Testis (tissue), 3 donors: ENCODE results near the gene TMEM92. TPM values are rescaled to one million over a fixed set of nuclear protein-coding genes. Genes with fewer than 3 reads are reported as not detected.

Source experiments
- DNase-seq: peaks from one replicate; pipeline ENCODE4 v3.0.0-alpha.2; 2019
- H3K27ac ChIP-seq, 2 donors: fragments of 200-600 bp; sonication (generic); one replicate each; pipeline ENCODE4 v1.5.1; 2019
- H3K27me3 ChIP-seq: fragments of 200-600 bp; sonication (generic); one replicate; pipeline ENCODE4 v1.5.1; 2019
- H3K36me3 ChIP-seq: fragments of 200-600 bp; sonication (generic); one replicate; pipeline ENCODE4 v1.5.1; 2017; ENCODE audit warnings: low read depth; ENCODE audit errors: missing control alignments
- H3K4me1 ChIP-seq: fragments of 200-600 bp; sonication (generic); one replicate; pipeline ENCODE4 v1.5.1; 2019
- H3K4me3 ChIP-seq, 2 donors: fragments of 200-600 bp; sonication (generic); one replicate each; pipeline ENCODE4 v1.5.1; 2017 to 2019
- H3K9me3 ChIP-seq: fragments of 200-600 bp; sonication (generic); one replicate; pipeline ENCODE4 v1.5.1; 2017
- POLR2A ChIP-seq: fragments of 450-650 bp; IDR thresholded peaks from one replicate; pipeline ENCODE4 v1.6.1; 2017; ENCODE audit warnings: antibody characterized with exemption, mild to moderate bottlenecking, moderate library complexity
- WGBS, 2 donors: methylation state at CpG; one replicate each; pipeline ENCODE4 v1.1.5; 2018; 5-methylcytosine and 5-hydroxymethylcytosine counted together
- intact Hi-C: fragments of 100-400 bp; cut with DNase I; formaldehyde crosslinking; loops from one replicate; pipeline ENCODE4 v1.15.1; 2023; ENCODE audit warnings: low total_unique reads
- polyA plus RNA-seq: library from polyadenylated mRNA; stranded (reverse); fragments of 350-450 nt; fragmentation: Illumina TruSeq; extraction: RNeasy Lipid Tissue Mini Kit (QIAGEN cat#74804); gene quantifications from one replicate; pipeline ENCODE4 v1.2.3, GENCODE V29; 2014; ENCODE audit warnings: low read depth, low replicate concordance; ENCODE audit not compliant: insufficient read depth
- total RNA-seq, 2 donors: library from RNA; depleted of rRNA; stranded (reverse); fragments of >200 nt; gene quantifications; one replicate each; pipeline ENCODE4 v1.2.3, GENCODE V29; 2016
- TF ChIP-seq, protein P1 (sequence below), 3 experiments: fragments of 450-650 bp in 2 of 3; fragments of 200-600 bp in 1 of 3; sonication (generic) in 1 of 3; IDR thresholded peaks; one replicate each; pipeline ENCODE4 v1.5.1; 2016 to 2019; ENCODE audit warnings: antibody characterized with exemption in 3 of 3, mild to moderate bottlenecking in 2 of 3, moderate library complexity in 1 of 3

Gene TMEM92
- total and polyA plus RNA-seq, 3 donors from 2014 or later = 0.44 to 1.5 (median 0.93) TPM

DNA sequence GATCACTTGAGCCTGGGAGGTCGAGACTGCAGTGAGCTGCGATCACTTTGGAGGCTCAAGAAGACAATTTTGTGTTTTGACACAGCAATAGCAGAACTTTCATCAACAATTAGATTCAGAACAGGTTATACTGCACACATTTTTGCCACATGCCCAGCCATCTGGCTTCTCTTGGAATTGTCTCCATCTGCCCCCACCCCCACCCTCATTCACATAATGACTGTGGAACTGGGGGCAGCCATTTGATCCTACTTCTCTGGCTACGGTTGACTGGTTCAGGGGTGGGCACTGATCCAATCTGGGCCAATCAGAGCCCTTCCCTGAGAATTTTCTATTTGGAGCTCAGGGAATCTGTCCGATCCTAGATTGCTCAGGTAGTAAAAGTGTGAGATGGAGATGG, 14.0 kb downstream of the TMEM92 start:
- no peak overlapping the region for H3K4me3 ChIP-seq
- no peak for DNase-seq
- WGBS, 2 donors = 92 to 95% methylated on average over 4 of the region's 4 CpGs
- no peak overlapping the region for H3K27ac ChIP-seq
- intact Hi-C loops = no loop called here
- no peaks in the 10 kb centered on the region for H3K9me3 ChIP-seq
- TF ChIP-seq, protein P1, sequence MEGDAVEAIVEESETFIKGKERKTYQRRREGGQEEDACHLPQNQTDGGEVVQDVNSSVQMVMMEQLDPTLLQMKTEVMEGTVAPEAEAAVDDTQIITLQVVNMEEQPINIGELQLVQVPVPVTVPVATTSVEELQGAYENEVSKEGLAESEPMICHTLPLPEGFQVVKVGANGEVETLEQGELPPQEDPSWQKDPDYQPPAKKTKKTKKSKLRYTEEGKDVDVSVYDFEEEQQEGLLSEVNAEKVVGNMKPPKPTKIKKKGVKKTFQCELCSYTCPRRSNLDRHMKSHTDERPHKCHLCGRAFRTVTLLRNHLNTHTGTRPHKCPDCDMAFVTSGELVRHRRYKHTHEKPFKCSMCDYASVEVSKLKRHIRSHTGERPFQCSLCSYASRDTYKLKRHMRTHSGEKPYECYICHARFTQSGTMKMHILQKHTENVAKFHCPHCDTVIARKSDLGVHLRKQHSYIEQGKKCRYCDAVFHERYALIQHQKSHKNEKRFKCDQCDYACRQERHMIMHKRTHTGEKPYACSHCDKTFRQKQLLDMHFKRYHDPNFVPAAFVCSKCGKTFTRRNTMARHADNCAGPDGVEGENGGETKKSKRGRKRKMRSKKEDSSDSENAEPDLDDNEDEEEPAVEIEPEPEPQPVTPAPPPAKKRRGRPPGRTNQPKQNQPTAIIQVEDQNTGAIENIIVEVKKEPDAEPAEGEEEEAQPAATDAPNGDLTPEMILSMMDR (IDR thresholded peaks at IDR 0.05) = no peak
- TF ChIP-seq POLR2A = no peak
- no peaks in the 10 kb centered on the region for H3K27me3 ChIP-seq
- no peaks in the 10 kb centered on the region for H3K36me3 ChIP-seq
- no peaks in the 10 kb centered on the region for H3K4me1 ChIP-seq

DNA sequence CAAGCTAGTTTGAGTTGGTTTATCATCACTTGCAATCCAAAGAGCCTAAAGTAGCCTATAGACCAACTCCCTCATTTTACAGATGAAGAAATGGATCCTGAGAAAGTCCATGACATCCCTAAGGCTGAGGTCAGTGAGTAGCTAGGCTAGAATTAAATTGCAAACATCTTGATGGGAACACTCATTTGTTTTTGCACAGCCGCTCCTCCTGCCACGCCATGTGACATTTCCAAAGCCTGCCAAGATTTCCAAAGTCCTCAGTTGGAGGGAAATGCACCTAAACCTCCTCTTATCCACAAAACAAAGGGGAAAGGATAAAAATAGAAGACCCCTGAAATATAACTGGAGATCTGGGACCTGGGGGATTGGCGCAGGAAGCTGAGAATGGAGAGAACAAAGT, 15.0 kb downstream of the TMEM92 start:
- WGBS, 2 donors = 87 to 88% methylated on average over 3 of the region's 3 CpGs
- DNase-seq = no peak
- H3K9me3 ChIP-seq = no peaks in the 10 kb centered on the region
- H3K27ac ChIP-seq = peak overlapping the region in 1 of 2 donors; percentile 73
- no peak overlapping the region for H3K4me3 ChIP-seq
- no peaks in the 10 kb centered on the region for H3K36me3 ChIP-seq
- no peak for TF ChIP-seq POLR2A
- TF ChIP-seq, protein P1 (IDR thresholded peaks at IDR 0.05) = no peak
- no peaks in the 10 kb centered on the region for H3K4me1 ChIP-seq
- intact Hi-C loops = no loop called here
- H3K27me3 ChIP-seq = no peaks in the 10 kb centered on the region

DNA sequence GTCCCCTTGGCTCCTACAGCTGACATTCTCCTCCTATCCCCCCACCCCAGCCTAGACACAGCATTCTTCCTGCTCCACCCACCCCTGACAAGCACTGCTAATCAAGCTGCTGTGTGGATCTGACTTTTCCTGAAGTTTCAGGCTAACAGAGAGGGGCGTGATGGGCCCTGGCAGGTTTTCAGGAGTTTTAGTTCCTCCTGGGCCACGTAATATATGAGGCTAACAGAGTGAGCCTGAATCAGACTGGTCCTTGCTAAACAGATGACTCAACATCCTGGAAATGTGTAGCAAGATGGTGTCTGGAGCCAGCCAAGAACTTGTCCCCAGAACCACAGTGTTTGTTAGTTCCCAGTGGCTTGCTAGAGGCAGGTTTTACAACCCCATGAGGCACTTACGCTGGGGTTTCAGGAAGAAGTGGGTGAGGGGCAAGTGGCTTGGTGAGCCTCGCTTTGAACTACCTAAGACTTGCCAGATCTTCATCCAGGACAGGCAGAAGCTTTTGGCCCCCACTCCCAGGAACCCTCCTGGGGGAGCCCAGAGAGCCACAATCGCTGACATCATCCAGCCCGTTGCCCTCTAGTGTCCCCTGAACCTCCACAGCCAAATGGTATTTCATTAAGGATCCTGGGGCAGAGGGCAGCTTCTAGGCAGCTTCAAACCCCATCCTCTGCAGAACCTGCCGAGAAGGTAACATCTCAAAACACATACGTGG, 15.9 kb downstream of the TMEM92 start:
- no peaks in the 10 kb centered on the region for H3K27me3 ChIP-seq
- WGBS, 2 donors = 48 to 58% methylated on average over 6 to 8 of the region's 8 CpGs
- no peak overlapping the region for H3K4me3 ChIP-seq
- H3K36me3 ChIP-seq = no peaks in the 10 kb centered on the region
- TF ChIP-seq POLR2A = no peak
- TF ChIP-seq, protein P1 (IDR thresholded peaks at IDR 0.05) = no peak
- intact Hi-C loops = no loop called here
- peak overlapping the region; percentile 42 to 73 for H3K27ac ChIP-seq
- peak; percentile 58 for DNase-seq
- no peaks in the 10 kb centered on the region for H3K4me1 ChIP-seq
- no peaks in the 10 kb centered on the region for H3K9me3 ChIP-seq

DNA sequence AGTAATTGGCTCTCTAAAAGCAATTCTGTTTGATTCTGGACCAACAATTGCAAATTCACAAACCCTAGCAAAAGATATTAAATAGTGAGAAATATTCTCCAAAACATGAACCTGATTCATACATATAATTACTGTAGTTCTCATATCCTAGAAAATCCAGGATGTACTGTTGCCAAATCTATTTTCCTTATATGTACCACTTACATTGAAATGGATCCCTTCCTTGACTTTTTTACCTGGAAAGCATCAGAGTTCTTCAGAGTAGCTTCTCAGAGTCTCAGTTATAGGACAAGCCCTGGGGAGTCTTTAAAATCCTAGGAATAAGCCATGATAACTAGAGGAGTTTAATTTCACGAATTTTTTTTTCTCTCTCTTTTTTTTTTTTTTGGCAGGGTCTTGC, 16.7 kb downstream of the TMEM92 start:
- intact Hi-C loops = no loop called here
- TF ChIP-seq, protein P1 (IDR thresholded peaks at IDR 0.05) = no peak
- no peak for TF ChIP-seq POLR2A
- 28 to 41% methylated on average over 1 of the region's 1 CpG for WGBS, 2 donors
- H3K4me1 ChIP-seq = no peaks in the 10 kb centered on the region
- H3K9me3 ChIP-seq = no peaks in the 10 kb centered on the region
- H3K36me3 ChIP-seq = no peaks in the 10 kb centered on the region
- H3K4me3 ChIP-seq = no peak overlapping the region
- no peak for DNase-seq
- no peaks in the 10 kb centered on the region for H3K27me3 ChIP-seq
- no peak overlapping the region for H3K27ac ChIP-seq

DNA sequence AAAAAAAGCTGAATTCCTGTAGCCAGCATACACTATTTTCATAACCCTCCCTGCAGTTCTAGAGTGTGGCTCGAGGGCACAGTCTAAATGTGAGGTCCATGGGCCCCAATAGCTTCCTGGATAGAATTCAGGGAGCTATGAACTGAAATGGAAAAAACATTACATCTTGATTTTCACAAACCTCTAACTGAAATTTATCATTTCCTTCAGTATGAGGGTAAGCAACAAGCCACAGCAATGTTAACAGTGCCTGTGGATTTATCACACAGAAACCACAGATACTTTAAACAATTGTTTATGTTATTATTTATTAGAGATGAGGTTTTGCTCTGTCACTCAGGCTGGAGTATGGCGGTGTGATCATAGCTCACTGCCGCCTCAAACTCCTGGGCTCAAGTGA, 18.2 kb downstream of the TMEM92 start:
- DNase-seq = no peak
- 87 to 90% methylated on average over 3 of the region's 3 CpGs for WGBS, 2 donors
- intact Hi-C loops = no loop called here
- TF ChIP-seq, protein P1 (IDR thresholded peaks at IDR 0.05) = no peak
- no peak for TF ChIP-seq POLR2A
- H3K4me1 ChIP-seq = no peaks in the 10 kb centered on the region
- no peaks in the 10 kb centered on the region for H3K27me3 ChIP-seq
- no peaks in the 10 kb centered on the region for H3K9me3 ChIP-seq
- no peak overlapping the region for H3K27ac ChIP-seq
- no peaks in the 10 kb centered on the region for H3K36me3 ChIP-seq
- H3K4me3 ChIP-seq = no peak overlapping the region
